ENCODE data around the gene TPST2.

The TPST2 gene

DNA sequence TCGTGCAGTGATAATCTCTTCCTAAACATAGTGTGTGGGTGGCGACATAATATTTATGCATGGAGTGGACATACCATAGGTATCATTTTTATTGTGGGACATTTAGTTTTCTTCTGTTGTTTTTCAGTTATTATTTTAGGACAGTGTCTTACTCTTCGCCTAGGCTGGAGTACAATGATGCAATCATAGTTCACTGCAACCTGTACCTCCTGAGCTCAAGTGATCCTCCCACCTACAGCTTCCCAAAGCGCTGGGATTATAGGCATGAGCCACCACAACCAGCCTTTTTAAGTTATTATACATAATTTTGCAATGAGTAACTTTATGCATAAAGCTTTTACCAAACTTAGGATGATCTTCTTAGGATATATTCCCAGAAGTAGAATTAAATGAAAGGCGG is 103.5 kb downstream of the TPST2 start:
- TF ChIP-seq, protein P1, sequence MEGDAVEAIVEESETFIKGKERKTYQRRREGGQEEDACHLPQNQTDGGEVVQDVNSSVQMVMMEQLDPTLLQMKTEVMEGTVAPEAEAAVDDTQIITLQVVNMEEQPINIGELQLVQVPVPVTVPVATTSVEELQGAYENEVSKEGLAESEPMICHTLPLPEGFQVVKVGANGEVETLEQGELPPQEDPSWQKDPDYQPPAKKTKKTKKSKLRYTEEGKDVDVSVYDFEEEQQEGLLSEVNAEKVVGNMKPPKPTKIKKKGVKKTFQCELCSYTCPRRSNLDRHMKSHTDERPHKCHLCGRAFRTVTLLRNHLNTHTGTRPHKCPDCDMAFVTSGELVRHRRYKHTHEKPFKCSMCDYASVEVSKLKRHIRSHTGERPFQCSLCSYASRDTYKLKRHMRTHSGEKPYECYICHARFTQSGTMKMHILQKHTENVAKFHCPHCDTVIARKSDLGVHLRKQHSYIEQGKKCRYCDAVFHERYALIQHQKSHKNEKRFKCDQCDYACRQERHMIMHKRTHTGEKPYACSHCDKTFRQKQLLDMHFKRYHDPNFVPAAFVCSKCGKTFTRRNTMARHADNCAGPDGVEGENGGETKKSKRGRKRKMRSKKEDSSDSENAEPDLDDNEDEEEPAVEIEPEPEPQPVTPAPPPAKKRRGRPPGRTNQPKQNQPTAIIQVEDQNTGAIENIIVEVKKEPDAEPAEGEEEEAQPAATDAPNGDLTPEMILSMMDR (IDR thresholded peaks at IDR 0.05; ENCODE audit: low read depth, low read length): no peak
- no peak for DNase-seq (ENCODE audit: extremely low read depth, low read depth)

DNA sequence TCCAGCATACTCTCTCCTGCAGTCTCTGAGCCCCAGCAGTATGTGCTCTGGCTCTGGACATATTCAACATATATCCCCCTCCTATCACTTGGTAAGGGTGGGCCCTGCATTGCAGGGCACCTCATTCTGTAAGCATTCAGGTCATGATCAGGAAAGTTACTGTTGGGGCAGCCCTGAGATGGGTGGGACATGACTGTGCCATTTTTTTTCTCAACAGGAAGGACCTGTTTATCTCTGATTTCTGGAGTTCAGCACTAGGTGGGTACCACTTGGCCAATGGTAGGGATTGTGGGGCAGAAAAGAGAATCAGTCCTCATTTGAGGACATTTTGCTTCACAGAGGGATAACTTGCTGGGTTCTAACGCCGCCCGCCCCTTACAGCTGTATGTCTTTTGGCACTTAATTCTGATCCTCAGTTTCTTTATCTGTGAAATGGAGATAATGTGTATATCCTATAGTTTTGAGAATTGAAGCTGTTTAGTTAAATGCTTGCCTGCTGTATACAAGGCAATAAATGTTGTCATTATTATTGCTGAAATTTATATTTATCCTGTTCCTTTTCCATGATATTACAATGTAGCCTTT is 104.0 kb downstream of the TPST2 start:
- TF ChIP-seq, protein P1 (IDR thresholded peaks at IDR 0.05; ENCODE audit: low read depth, low read length): no peak
- DNase-seq (ENCODE audit: extremely low read depth, low read depth): no peak

DNA sequence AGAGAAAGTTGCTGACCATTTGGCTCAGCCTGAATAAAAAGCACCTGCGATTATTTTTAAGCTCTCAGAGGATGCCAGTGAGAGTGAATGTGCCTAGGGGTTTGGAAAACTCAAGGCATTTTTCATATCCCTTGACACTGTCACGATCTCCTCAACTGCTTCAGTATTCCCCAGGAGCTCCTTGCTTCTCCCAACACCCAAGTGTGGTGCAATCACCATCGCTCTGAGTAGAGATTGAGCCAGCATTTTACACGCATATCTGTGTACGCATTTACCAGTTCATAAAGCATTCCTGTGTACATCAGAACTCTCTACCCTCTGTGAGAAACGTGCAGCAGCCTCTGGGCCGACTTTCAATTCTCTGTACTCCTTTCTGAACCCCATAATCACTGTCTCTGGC is 104.9 kb downstream of the TPST2 start:
- TF ChIP-seq, protein P1 (IDR thresholded peaks at IDR 0.05; ENCODE audit: low read depth, low read length): no peak

DNA sequence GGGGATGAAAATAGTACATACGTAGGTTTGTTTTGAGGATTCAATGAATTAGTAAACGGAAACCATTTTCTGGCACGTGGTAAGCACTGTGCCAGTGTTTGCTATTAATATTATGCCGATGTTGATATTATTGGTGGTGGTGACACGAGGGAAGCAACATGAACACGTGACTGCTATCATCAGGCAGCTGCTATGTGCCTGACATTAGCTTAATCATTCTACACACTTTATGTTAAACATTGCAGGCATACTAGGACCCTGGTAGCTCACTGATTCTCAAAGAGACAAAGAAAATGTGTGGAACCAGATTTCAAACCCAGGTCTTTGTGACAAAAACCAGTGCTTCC is 105.6 kb downstream of the TPST2 start:
- no peak for DNase-seq (ENCODE audit: extremely low read depth, low read depth)
- TF ChIP-seq, protein P1 (IDR thresholded peaks at IDR 0.05; ENCODE audit: low read depth, low read length): no peak

More for the DNA sequence above, 104.9 kb downstream of the TPST2 start:
- no peak for DNase-seq (ENCODE audit: extremely low read depth, low read depth)

DNA sequence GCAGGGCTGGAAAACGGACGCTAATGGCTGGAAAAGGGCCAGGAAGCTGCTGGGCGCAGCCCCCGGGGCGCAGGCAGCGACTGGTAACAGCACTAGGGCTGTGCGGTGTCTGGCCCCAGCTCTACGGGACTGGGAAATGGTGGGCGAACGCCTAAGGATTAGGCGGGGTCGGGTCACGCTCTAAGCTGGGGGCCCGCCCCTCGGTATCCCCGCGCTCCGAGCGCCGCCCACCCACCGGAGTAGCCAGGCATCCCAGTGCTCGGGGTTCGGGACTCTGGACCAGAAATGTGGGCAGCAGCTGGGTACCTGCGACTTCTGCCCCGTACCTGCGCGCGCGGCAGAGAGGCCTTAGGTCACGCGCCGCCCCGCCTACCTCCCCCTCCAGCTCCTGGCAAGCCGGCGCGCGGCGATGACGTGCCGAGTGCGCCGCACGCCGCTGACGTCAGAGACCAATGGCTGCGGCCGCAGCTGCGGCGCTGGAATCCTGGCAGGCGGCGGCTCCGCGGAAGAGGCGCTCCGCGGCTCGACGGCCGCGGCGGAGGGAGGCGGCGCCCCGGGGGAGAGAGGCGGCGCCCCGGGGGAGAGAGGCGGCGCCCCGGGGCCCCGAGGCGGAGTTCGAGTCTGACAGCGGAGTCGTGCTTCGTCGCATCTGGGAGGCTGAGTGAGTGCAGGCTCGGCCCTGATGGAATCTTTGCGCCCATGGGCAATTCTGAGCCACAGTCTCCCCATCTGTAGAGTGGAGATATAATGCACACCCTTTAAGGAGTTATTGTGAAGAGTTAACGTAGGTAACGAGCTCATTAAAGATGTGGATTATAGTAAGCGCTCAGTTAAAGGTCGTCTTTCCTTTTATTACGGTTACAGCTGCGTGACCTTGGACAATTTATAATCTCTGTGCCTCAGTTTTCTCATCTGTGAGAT is 106.2 kb downstream of the TPST2 start, which contains the start of the genes HPS4 and SRRD:
Gene HPS4, minus strand, starts transcription at position 345 of the 921 bp plus-strand sequence. CDS start 2,021 bp downstream, outside the sequence.
Gene SRRD, plus strand, starts transcription at position 439 of the 921 bp plus-strand sequence. Its CDS starts 14 bp downstream, at position 453.
- TF ChIP-seq, protein P1 (IDR thresholded peaks at IDR 0.05; ENCODE audit: low read depth, low read length): no peak
- DNase-seq (ENCODE audit: extremely low read depth, low read depth): peak; percentile 74

DNA sequence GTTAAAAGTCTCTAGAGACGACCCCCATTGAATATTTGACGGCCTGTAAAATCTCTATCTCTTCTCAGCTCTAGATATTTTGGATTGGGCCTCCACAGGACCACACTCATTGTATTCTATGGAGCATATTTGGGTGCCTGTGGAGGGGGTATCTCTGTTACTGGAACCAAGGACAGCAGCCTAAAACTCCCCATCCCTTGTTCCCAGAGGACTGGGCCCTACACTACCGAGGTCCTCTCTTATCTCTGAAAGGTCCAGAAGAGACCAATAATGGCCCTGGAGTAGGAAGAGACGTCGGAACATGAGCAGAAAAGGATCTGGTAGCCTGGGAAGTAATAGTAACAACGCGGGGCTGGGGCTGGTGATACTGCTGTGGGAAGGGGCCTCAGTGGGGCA is 106.9 kb downstream of the TPST2 start:
- DNase-seq (ENCODE audit: extremely low read depth, low read depth): no peak
- TF ChIP-seq, protein P1 (IDR thresholded peaks at IDR 0.05; ENCODE audit: low read depth, low read length): no peak

DNA sequence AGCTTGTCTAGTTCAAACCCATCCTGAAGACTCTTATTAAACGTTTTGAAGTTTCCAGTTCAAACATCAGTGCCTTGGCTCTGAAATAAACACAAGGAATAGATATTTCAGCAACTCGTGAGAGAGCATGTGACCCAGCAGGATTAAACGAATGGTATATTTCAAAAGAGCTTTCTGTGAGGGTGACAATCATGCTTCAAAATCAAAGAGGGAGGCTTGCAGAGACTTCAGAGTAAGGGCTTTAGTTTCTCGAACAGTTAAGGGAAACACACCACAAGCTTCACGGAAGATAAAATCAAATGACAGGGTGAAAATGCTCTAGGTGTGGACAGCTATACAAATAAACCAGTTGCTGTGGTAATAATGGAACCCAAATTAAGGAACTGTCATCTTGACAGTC is 107.8 kb downstream of the TPST2 start:
- DNase-seq (ENCODE audit: extremely low read depth, low read depth): no peak
- TF ChIP-seq, protein P1 (IDR thresholded peaks at IDR 0.05; ENCODE audit: low read depth, low read length): no peak
